Caco-2 (cell line): ENCODE measurements around the gene DCDC2B. TPM values are rescaled to one million over a fixed set of nuclear protein-coding genes. Genes with fewer than 3 reads are reported as not detected.

Source experiments
- BruUV-seq: library from RNA; stranded (reverse); fragments of 400-500 nt; replicated peaks from 2 replicates; lab custom pipeline; 2021; lab: Mats Ljungman, UMichigan
- CTCF ChIA-PET: fragments of 300-600 bp; sonication (Branson Sonifier 250); formaldehyde crosslinking; loops from one replicate; lab custom pipeline; 2022; ENCODE audit warnings: antibody characterized with exemption; lab: Charles Lee
- POLR2A ChIA-PET: fragments of 300-600 bp; sonication (Branson Sonifier 250); formaldehyde crosslinking; loops from one replicate; lab custom pipeline; 2022; ENCODE audit warnings: antibody characterized with exemption; lab: Charles Lee
- DNase-seq, 2 experiments: peaks; one replicate each; pipeline versions ENCODE4 v3.0.0 to v3.0.0-alpha.2; 2020 to 2022
- H3K27me3 ChIP-seq: replicated peaks from 2 replicates; pipeline ENCODE4 v1.6.0; 2011; ENCODE audit warnings: low read length; ENCODE audit not compliant: control insufficient read depth, insufficient read depth
- H3K36me3 ChIP-seq: 2 replicates; pipeline ENCODE4 v1.5.1; 2011; ENCODE audit warnings: low read length; ENCODE audit not compliant: control insufficient read depth, insufficient read depth
- H3K4me1 ChIP-seq: fragments of 250-450 bp; sonication (Bioruptor Pico); 2 replicates; pipeline ENCODE4 v1.5.1; 2020; ENCODE audit warnings: mild to moderate bottlenecking
- H3K4me3 ChIP-seq: 2 replicates; pipeline ENCODE4 v1.5.1; 2011; ENCODE audit warnings: low read depth, mild to moderate bottlenecking, control low read depth, low read length
- H3K9me3 ChIP-seq: fragments of 250-450 bp; sonication (Bioruptor Pico); 2 replicates; pipeline ENCODE4 v1.5.1; 2020; ENCODE audit warnings: mild to moderate bottlenecking, moderate library complexity
- H3K27ac Mint-ChIP-seq: one replicate; pipeline ENCODE4 v1.8.0; 2022; ENCODE audit warnings: mixed read lengths; ENCODE audit not compliant: unreplicated experiment
- H3K27me3 Mint-ChIP-seq: one replicate; pipeline ENCODE4 v1.8.0; 2022; ENCODE audit warnings: mixed read lengths; ENCODE audit not compliant: insufficient read depth, unreplicated experiment
- H3K36me3 Mint-ChIP-seq: one replicate; pipeline ENCODE4 v1.8.0; 2022; ENCODE audit warnings: mild to moderate bottlenecking, mixed read lengths; ENCODE audit not compliant: insufficient read depth, unreplicated experiment
- H3K4me1 Mint-ChIP-seq: one replicate; pipeline ENCODE4 v1.8.0; 2022; ENCODE audit warnings: low read depth, mixed read lengths; ENCODE audit not compliant: unreplicated experiment
- H3K4me3 Mint-ChIP-seq: one replicate; pipeline ENCODE4 v1.8.0; 2022; ENCODE audit warnings: mild to moderate bottlenecking, moderate library complexity, mixed read lengths; ENCODE audit not compliant: unreplicated experiment
- H3K9me3 Mint-ChIP-seq: one replicate; pipeline ENCODE4 v1.8.0; 2022; ENCODE audit warnings: mixed read lengths; ENCODE audit not compliant: unreplicated experiment
- CTCF ChIP-seq, 2 experiments: fragments of 200-600 bp in 1 of 2; IDR thresholded peaks; 1 replicate in 1 of 2; 2 replicates in 1 of 2; pipeline versions ENCODE4 v1.5.1 to v1.8.0; 2011 to 2022; ENCODE audit warnings: antibody characterized with exemption in 1 of 2, control low read depth in 1 of 2, inconsistent platforms in 1 of 2, low read depth in 1 of 2, low read length in 1 of 2, mild to moderate bottlenecking in 1 of 2, moderate library complexity in 1 of 2; ENCODE audit not compliant: insufficient read depth in 1 of 2, severe bottlenecking in 1 of 2, unreplicated experiment in 1 of 2
- intact Hi-C: fragments of 100-400 bp; cut with micrococcal nuclease; formaldehyde crosslinking; loops from one replicate; pipeline ENCODE4 v1.10.0; 2022; ENCODE audit not compliant: unreplicated experiment
- total RNA-seq: library from RNA; stranded (reverse); gene quantifications from 2 replicates; pipeline ENCODE4 v1.2.3, GENCODE V29; 2022

Gene DCDC2B
- total RNA-seq, 1 experiment from 2014 or later: not detected

GRCh38 chr1:32187850-32188249 is 21.0 kb upstream of the DCDC2B start:
- no peak for DNase-seq
- BruUV-seq: no TSS peak
- H3K27ac Mint-ChIP-seq: no peak overlapping the region

GRCh38 chr1:32192220-32192948 is 16.5 kb upstream of the DCDC2B start:
- POLR2A ChIA-PET: no interaction called here
- H3K9me3 Mint-ChIP-seq: no peaks in the 10 kb centered on the region
- Histone ChIP-seq H3K36me3 (peaks cover 3% of the 10 kb centered on the region), H3K4me3 (no peak overlapping the region), H3K9me3 (no peaks in the 10 kb centered on the region), H3K4me1 (no peaks in the 10 kb centered on the region), H3K27me3 (no peaks in the 10 kb centered on the region)
- intact Hi-C loops: no loop called here
- H3K4me3 Mint-ChIP-seq: no peak overlapping the region
- H3K36me3 Mint-ChIP-seq: peaks cover 70% of the 10 kb centered on the region
- H3K27ac Mint-ChIP-seq: no peak overlapping the region
- no peak for TF ChIP-seq CTCF (IDR thresholded peaks at IDR 0.05; ENCODE audit: insufficient read depth in 1 of 2, low read depth in 1 of 2, low read length in 1 of 2, severe bottlenecking in 1 of 2, unreplicated experiment in 1 of 2)
- CTCF ChIA-PET: no interaction called here
- H3K4me1 Mint-ChIP-seq: no peaks in the 10 kb centered on the region
- BruUV-seq: no TSS peak
- no peaks in the 10 kb centered on the region for H3K27me3 Mint-ChIP-seq
- DNase-seq: no peak

More at GRCh38 chr1:32187850-32188249, 21.0 kb upstream of the DCDC2B start:
- Histone ChIP-seq H3K4me3 (no peak overlapping the region), H3K27me3 (no peaks in the 10 kb centered on the region), H3K36me3 (peaks cover 3% of the 10 kb centered on the region), H3K4me1 (no peaks in the 10 kb centered on the region), H3K9me3 (no peaks in the 10 kb centered on the region)
- Mint-ChIP-seq H3K4me3 (no peak overlapping the region), H3K27me3 (no peaks in the 10 kb centered on the region), H3K36me3 (peaks cover 75% of the 10 kb centered on the region), H3K4me1 (peaks cover 7% of the 10 kb centered on the region), H3K9me3 (no peaks in the 10 kb centered on the region)
- no peak for TF ChIP-seq CTCF (IDR thresholded peaks at IDR 0.05; ENCODE audit: insufficient read depth in 1 of 2, low read depth in 1 of 2, low read length in 1 of 2, severe bottlenecking in 1 of 2, unreplicated experiment in 1 of 2)
- CTCF ChIA-PET: no interaction called here
- intact Hi-C loops: no loop called here
- POLR2A ChIA-PET: no interaction called here

GRCh38 chr1:32194984-32195383 is 13.9 kb upstream of the DCDC2B start:
- peaks cover 62% of the 10 kb centered on the region for H3K36me3 Mint-ChIP-seq
- H3K4me1 Mint-ChIP-seq: no peaks in the 10 kb centered on the region
- H3K9me3 Mint-ChIP-seq: no peaks in the 10 kb centered on the region

More at GRCh38 chr1:32194984-32195383, 13.9 kb upstream of the DCDC2B start:
- Histone ChIP-seq H3K27me3 (no peaks in the 10 kb centered on the region), H3K9me3 (no peaks in the 10 kb centered on the region), H3K36me3 (0 out of 2 replicates have a peak, but pooled peaks cover 1% of the 10 kb centered on the region), H3K4me1 (no peaks in the 10 kb centered on the region), H3K4me3 (no peak overlapping the region)
- no peak for TF ChIP-seq CTCF (IDR thresholded peaks at IDR 0.05; ENCODE audit: insufficient read depth in 1 of 2, low read depth in 1 of 2, low read length in 1 of 2, severe bottlenecking in 1 of 2, unreplicated experiment in 1 of 2)
- no TSS peak for BruUV-seq
- intact Hi-C loops: no loop called here
- no peak for DNase-seq
- ChIA-PET CTCF (no interaction called here), POLR2A (no interaction called here)
- Mint-ChIP-seq H3K4me3 (no peak overlapping the region), H3K27ac (no peak overlapping the region), H3K27me3 (no peaks in the 10 kb centered on the region)
